Endothelial cell of umbilical vein (primary cell): ENCODE results near the gene VIM. TPM values are rescaled to one million over a fixed set of nuclear protein-coding genes. Genes with fewer than 3 reads are reported as not detected.

Source experiments
- BruUV-seq: library from RNA; stranded (reverse); fragments of 400-500 nt; replicated peaks from 2 replicates; lab custom pipeline; 2021; lab: Mats Ljungman, UMichigan
- CTCF ChIA-PET: fragments of 300-600, 350-600 bp; sonication (Branson Sonifier 250); formaldehyde crosslinking; loops from one replicate; lab custom pipeline; 2021; ENCODE audit warnings: antibody characterized with exemption, inconsistent platforms; lab: Charles Lee
- POLR2A ChIA-PET: fragments of 300-600, 350-600 bp; sonication (Branson Sonifier 250); formaldehyde crosslinking; loops from one replicate; lab custom pipeline; 2021; ENCODE audit warnings: antibody characterized with exemption, inconsistent platforms; lab: Charles Lee
- DNase-seq: peaks from one replicate; pipeline ENCODE4 v3.0.0-alpha.2; 2011; ENCODE audit warnings: low read depth, low spot score
- FAIRE-seq: peaks from 2 replicates; lab custom pipeline; 2011; peaks lifted over from hg19 to GRCh38; lab: Jason Lieb, UNC
- H2AFZ ChIP-seq: 2 replicates; pipeline ENCODE4 v1.6.0; 2012; ENCODE audit warnings: low read depth, low read length, control low read depth, inconsistent platforms
- H3K27ac ChIP-seq: 2 replicates; pipeline ENCODE4 v1.5.1; 2011; ENCODE audit warnings: low read depth, mild to moderate bottlenecking, control low read depth, low read length, moderate library complexity; ENCODE audit not compliant: insufficient read depth
- H3K27me3 ChIP-seq, 2 experiments: 2 replicates each; pipeline versions ENCODE4 v1.6.0 to v1.6.1; 2011; ENCODE audit warnings: low read length in 2 of 2, mixed read lengths in 1 of 2; ENCODE audit not compliant: control insufficient read depth in 2 of 2, insufficient read depth in 2 of 2
- H3K36me3 ChIP-seq, 2 experiments: 2 replicates in 1 of 2; 3 replicates in 1 of 2; pipeline ENCODE4 v1.5.1; 2011; ENCODE audit warnings: low read length in 2 of 2, mild to moderate bottlenecking in 1 of 2, moderate library complexity in 1 of 2; ENCODE audit not compliant: control insufficient read depth in 2 of 2, insufficient read depth in 2 of 2; ENCODE audit errors: extremely low read depth in 1 of 2
- H3K4me1 ChIP-seq: 3 replicates; pipeline ENCODE4 v1.5.1; 2011; ENCODE audit warnings: mild to moderate bottlenecking, low read length; ENCODE audit not compliant: control insufficient read depth, insufficient read depth; ENCODE audit errors: extremely low read depth
- H3K4me2 ChIP-seq: 2 replicates; pipeline ENCODE4 v1.6.1; 2011; ENCODE audit warnings: low read length, control low read depth, mixed read lengths; ENCODE audit not compliant: insufficient read depth
- H3K4me3 ChIP-seq, 3 experiments: fragments of 200-600 bp in 1 of 3; sonication (generic), shearing (Covaris generic) in 1 of 3; replicated peaks in 1 of 3; 2 replicates each; pipeline ENCODE4 v1.5.1; 2011 to 2016; ENCODE audit warnings: control low read depth in 3 of 3, low read length in 3 of 3, mild to moderate bottlenecking in 2 of 3, inconsistent platforms in 1 of 3, low read depth in 1 of 3, moderate library complexity in 1 of 3; ENCODE audit not compliant: insufficient read depth in 1 of 3
- H3K79me2 ChIP-seq: 2 replicates; pipeline ENCODE4 v1.6.0; 2012; ENCODE audit warnings: low read length, inconsistent platforms; ENCODE audit not compliant: control insufficient read depth, insufficient read depth
- H3K9ac ChIP-seq: replicated peaks from 2 replicates; pipeline ENCODE3; 2011; ENCODE audit warnings: low read length, control low read depth; ENCODE audit not compliant: insufficient read depth; ENCODE audit errors: extremely low read depth
- H3K9me1 ChIP-seq: replicated peaks from 3 replicates; pipeline ENCODE4 v1.6.0; 2011; ENCODE audit warnings: mild to moderate bottlenecking, low read length; ENCODE audit not compliant: control insufficient read depth, insufficient read depth; ENCODE audit errors: extremely low read depth
- H3K9me3 ChIP-seq: replicated peaks from 2 replicates; pipeline ENCODE4 v1.5.1; 2012; ENCODE audit warnings: low read length, inconsistent platforms; ENCODE audit not compliant: control insufficient read depth, insufficient read depth
- H4K20me1 ChIP-seq: replicated peaks from 2 replicates; pipeline ENCODE3; 2011; ENCODE audit warnings: mild to moderate bottlenecking, low read length; ENCODE audit not compliant: control insufficient read depth, insufficient read depth; ENCODE audit errors: extremely low read depth
- GATA2 ChIP-seq: IDR thresholded peaks from 2 replicates; pipeline ENCODE4 v1.7.0; 2011; ENCODE audit warnings: low read depth, mild to moderate bottlenecking, moderate library complexity, mixed read lengths, low read length; ENCODE audit not compliant: insufficient read length, insufficient read depth
- dilution Hi-C: fragments of 300-500 bp; cut with MboI; formaldehyde crosslinking; loops from one replicate; pipeline ENCODE4 v1.15.0; 2019; ENCODE audit warnings: low sequenced_read_pairs; ENCODE audit not compliant: extremely low pct_ligation_motif_present
- intact Hi-C: fragments of 100-400 bp; cut with micrococcal nuclease; formaldehyde crosslinking; loops from one replicate; pipeline ENCODE4 v1.10.0; 2022
- polyA plus RNA-seq, 4 experiments: library from polyadenylated mRNA; depleted of rRNA in 3 of 4; stranded (reverse) in 3 of 4; unstranded in 1 of 4; fragments of >200 nt; gene quantifications; 2 replicates each; pipeline versions ENCODE4 v1.2.1 to v1.2.3, GENCODE V29; 2011 to 2012; ENCODE audit warnings: missing spikeins in 1 of 4
- total RNA-seq: library from RNA; stranded (reverse); gene quantifications from 2 replicates; pipeline ENCODE4 v1.2.3, GENCODE V29; 2021

Gene VIM
- total and polyA plus RNA-seq, 2 donors (not counting 3 experiments of a cell fraction or from before 2014, with no cell fraction given): 5,699 to 5,781 TPM

DNA sequence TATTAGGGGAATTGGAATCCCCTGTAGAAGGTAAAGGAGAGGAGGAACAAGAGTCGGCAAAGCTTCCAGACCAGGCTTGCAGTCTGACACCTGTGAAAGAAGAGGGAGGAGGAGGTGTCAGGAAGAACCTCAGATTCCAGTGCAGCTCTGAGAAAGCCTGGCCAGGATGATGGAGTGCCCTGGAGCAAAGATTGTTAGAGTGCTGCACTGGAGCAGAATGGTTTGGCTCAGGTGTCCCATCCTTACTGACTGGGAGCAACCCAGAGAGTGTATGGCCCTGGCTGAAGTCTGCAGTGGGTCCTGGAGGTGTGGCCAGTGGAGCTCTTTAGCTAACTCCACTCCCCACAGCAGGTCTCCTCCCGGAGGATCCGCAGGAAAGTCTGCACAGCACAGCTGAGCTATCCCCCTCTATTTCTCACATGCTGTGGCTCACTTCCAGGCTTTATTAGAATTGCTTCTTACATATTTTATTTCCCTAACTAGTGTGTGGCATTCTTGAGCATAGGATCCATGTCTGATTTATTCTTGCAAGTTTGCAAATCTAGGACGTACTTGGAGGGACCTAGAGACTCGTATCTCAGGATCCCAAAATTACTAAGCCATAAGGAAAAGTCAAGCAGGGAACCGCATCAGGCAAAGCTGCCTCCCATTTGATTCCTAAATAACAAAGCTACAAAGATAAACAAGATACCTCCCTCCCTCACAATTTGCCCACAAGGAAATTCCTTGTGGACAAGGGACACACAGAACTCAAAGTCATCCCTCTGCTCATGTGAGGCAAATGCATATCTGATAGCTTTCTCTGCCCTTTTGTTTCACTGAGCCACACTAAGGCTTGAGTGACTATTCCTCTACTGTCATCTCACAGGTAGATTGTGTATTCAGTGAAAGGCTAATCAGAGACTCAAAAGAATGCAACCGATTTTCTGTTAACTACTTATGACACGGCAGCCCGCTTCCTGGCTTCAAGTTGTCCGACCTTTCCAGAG is 58.8 kb downstream of the VIM start:
- Histone ChIP-seq H2AFZ (no peak overlapping the region), H3K9me1 (no peaks in the 10 kb centered on the region), H3K9ac (no peak overlapping the region), H3K9me3 (no peaks in the 10 kb centered on the region), H3K4me2 (no peak overlapping the region), H3K36me3 (no peaks in the 10 kb centered on the region), H3K27me3 (peaks cover 21 to 35% of the 10 kb centered on the region in 2 experiments), H4K20me1 (no peaks in the 10 kb centered on the region), H3K4me1 (no peaks in the 10 kb centered on the region), H3K4me3 (no peak overlapping the region), H3K27ac (no peak overlapping the region), H3K79me2 (no peaks in the 10 kb centered on the region)
- DNase-seq: no peak
- TF ChIP-seq GATA2: no peak
- no TSS peak for BruUV-seq
- POLR2A ChIA-PET: no interaction called here
- no peak for FAIRE-seq
- CTCF ChIA-PET: interaction anchor here (1.2 kb wide), 1 partner anchor 10 kb away, joined by 4 read pairs; no protein-coding TSS in a partner anchor
- dilution Hi-C loops: no loop called here
- intact Hi-C loops: no loop called here

Other genes with a start within 250 kb of the VIM start
- 2.7 and 3.0 TPM in 2 replicates for gene CUBN, start 98.4 kb upstream of the VIM start, total RNA-seq
- gene CUBN, start 98.4 kb upstream of the VIM start, polyA plus RNA-seq: 3.6 and 4.6 TPM in 2 replicates
- gene TRDMT1, start 26.6 kb upstream of the VIM start, total RNA-seq: 12.3 and 15.2 TPM in 2 replicates
- 10.0 and 15.3 TPM in 2 replicates for gene TRDMT1, start 26.6 kb upstream of the VIM start, polyA plus RNA-seq
- gene ST8SIA6, start 226.4 kb downstream of the VIM start, total RNA-seq: 0.35 and 0.51 TPM in 2 replicates
- gene ST8SIA6, start 226.4 kb downstream of the VIM start, polyA plus RNA-seq: 0.40 TPM in 2 replicates